Heart right ventricle (tissue), 12 donors: ENCODE results near the gene PIP4K2B. TPM values are rescaled to one million over a fixed set of nuclear protein-coding genes. Genes with fewer than 3 reads are reported as not detected.

Source experiments
- microRNA-seq, 2 donors: library from miRNA; unstranded; fragments of <30 nt; microRNA quantifications; one replicate each; pipeline ENCODE4 v1.2.0, GENCODE V29; 2021
- polyA plus RNA-seq, 2 donors: library from polyadenylated mRNA; stranded (reverse); fragments of 200-250 nt; gene quantifications; one replicate each; pipeline ENCODE4 v1.2.3, GENCODE V29; 2013
- total RNA-seq, 10 donors: library from RNA; stranded (reverse); fragmentation: NEBNext Ultra II Directional in 3 of 10; extraction: Animal tissue kit (Norgen Biotek cat#: 25700) in 3 of 10; gene quantifications; one replicate each; pipeline versions ENCODE4 v1.2.1 to v1.2.4, GENCODE V29; 2021 to 2023
- donor health status: ischemic (EF 13 %, LVEDD 7.1; RV severe dilation, severe dysfunction).
- donor health status: healthy with polysubstance abuse.
- donor health status: DM: no; HTN: yes; CAD: no.
- donor health status: DM: no; HTN: no; CAD: no.
- donor health status: ischemic (EF 25% LVEDD 6.9; RV normal size, moderate dysfunction).
- donor health status: ischemic (EF 25% LVEDD 5.7; RV mildly dilated, moderate dysfunction).
- donor health status: healthy.
- donor health status: nonischemic (EF 11% LVEDD 7.7; RV severe dilation, severe dysfunction).
- donor health status: DM: yes; HTN: yes; CAD: no.
- donor health status: PGD.
- donor health status: ischemic (EF 29% LVEDD 5.4; RV normal size, mild dysfunction).
- donor health status: nonischemic (EF 23%, LVEDD 6.1; RV moderate dilation, normal function).

PIP4K2B gene
- total and polyA plus RNA-seq, 12 donors: 15.3 to 51.9 (median 46.4) TPM

Small RNA genes within 50 kb of the gene (microRNA-seq; reads per million reads assigned to microRNA genes)
- gene MIR4726: 0 to 0.60 reads per million in 2 donors
- gene MIR4727: 4.1 to 4.2 reads per million in 2 donors

Other genes starting within 250 kb of the PIP4K2B start
- 1 to 10 TPM in 8 of 10 donors, under 1 TPM in 2; 0.27 to 3.2 (median 1.3) TPM for gene SRCIN1, start 193.6 kb downstream of the PIP4K2B start, total RNA-seq
- gene SRCIN1, start 193.6 kb downstream of the PIP4K2B start, polyA plus RNA-seq: 1 to 10 TPM in 1 of 2 donors, under 1 TPM in 1; 0.29 to 1.2 TPM
- 1 to 10 TPM in 2 of 10 donors, under 1 TPM in 8; 0.25 to 1.3 (median 0.64) TPM for gene EPOP, start 124.6 kb downstream of the PIP4K2B start, total RNA-seq
- gene EPOP, start 124.6 kb downstream of the PIP4K2B start, polyA plus RNA-seq: 1 to 10 TPM in 1 of 2 donors, under 1 TPM in 1; 0.66 to 2.2 TPM
- 100 to 1,000 TPM in 1 of 10 donors, 10 to 100 TPM in 9; 56.3 to 100 (median 67.5) TPM for gene MLLT6, start 94.3 kb downstream of the PIP4K2B start, total RNA-seq
- gene MLLT6, start 94.3 kb downstream of the PIP4K2B start, polyA plus RNA-seq: 100 to 1,000 TPM in 1 of 2 donors, 10 to 100 TPM in 1; 17.3 to 104 TPM
- gene CISD3, start 69.2 kb downstream of the PIP4K2B start, total RNA-seq: 10 to 100 TPM; 58.1 to 84.1 (median 69.4) TPM
- gene CISD3, start 69.2 kb downstream of the PIP4K2B start, polyA plus RNA-seq: 10 to 100 TPM; 50.5 to 83.6 TPM
- gene PCGF2, start 51.2 kb downstream of the PIP4K2B start, total RNA-seq: 10 to 100 TPM; 15.8 to 30.0 (median 22.8) TPM
- 10 to 100 TPM; 23.8 to 51.6 TPM for gene PCGF2, start 51.2 kb downstream of the PIP4K2B start, polyA plus RNA-seq
- gene PSMB3, start 46.8 kb downstream of the PIP4K2B start, total RNA-seq: 100 to 1,000 TPM; 148 to 220 (median 162) TPM
- 100 to 1,000 TPM; 359 to 379 TPM for gene PSMB3, start 46.8 kb downstream of the PIP4K2B start, polyA plus RNA-seq
- 10 to 100 TPM in 2 of 10 donors, 1 to 10 TPM in 8; 7.7 to 11.2 (median 9.0) TPM for gene CWC25, start 25.8 kb upstream of the PIP4K2B start, total RNA-seq
- 10 to 100 TPM in 1 of 2 donors, 1 to 10 TPM in 1; 9.1 to 22.6 TPM for gene CWC25, start 25.8 kb upstream of the PIP4K2B start, polyA plus RNA-seq
- gene RPL23, start 54.2 kb upstream of the PIP4K2B start, total RNA-seq: 100 to 1,000 TPM; 725 to 991 (median 835) TPM
- gene RPL23, start 54.2 kb upstream of the PIP4K2B start, polyA plus RNA-seq: 1,000 to 10,000 TPM; 1,798 to 2,733 TPM
- 10 to 100 TPM; 19.5 to 56.9 (median 23.0) TPM for gene LASP1, start 70.5 kb upstream of the PIP4K2B start, total RNA-seq
- gene LASP1, start 70.5 kb upstream of the PIP4K2B start, polyA plus RNA-seq: 10 to 100 TPM; 21.3 to 25.4 TPM
- gene FBXO47, start 167.8 kb upstream of the PIP4K2B start, total RNA-seq: not detected
- gene FBXO47, start 167.8 kb upstream of the PIP4K2B start, polyA plus RNA-seq: not detected